ENCODE data around the gene PEMT. TPM values are rescaled to one million over a fixed set of nuclear protein-coding genes. Genes with fewer than 3 reads are reported as not detected.

PEMT gene
- total and polyA plus RNA-seq, 10 donors: 8.9 to 21.3 (median 14.8) TPM

- H3K4me3 ChIP-seq: no peak overlapping the region
- intact Hi-C loops (cut with DNase I; ENCODE audit: low total_unique reads): loop anchor here (10.0 kb wide), 1 partner anchor 114 kb away; no protein-coding TSS in a partner anchor
- H3K36me3 ChIP-seq: no peaks in the 10 kb centered on the region
- peak; percentile 54 for DNase-seq
- H3K27ac ChIP-seq: no peak overlapping the region
- H3K27me3 ChIP-seq (replicated peaks in 1 of 7): peaks cover 0 to 11% (median 4%) of the 10 kb centered on the region in 7 donors
- H3K4me1 ChIP-seq: peaks cover 5 to 19% (median 14%) of the 10 kb centered on the region in 6 donors
- no peak for TF ChIP-seq POLR2AphosphoS5 (IDR thresholded peaks at IDR 0.05)
- no peak for TF ChIP-seq CTCF (IDR thresholded peaks at IDR 0.05 in 8 of 11, conservative IDR thresholded peaks at IDR 0.05 in 3 of 11)
- no peak for TF ChIP-seq POLR2A (IDR thresholded peaks at IDR 0.05)
- no peaks in the 10 kb centered on the region for H3K9me3 ChIP-seq
- 42 to 81% (median 77%) methylated on average over 14 of the region's 14 CpGs for WGBS, 5 donors
Observed at GRCh38 chr17:17500999-17501605, 90.4 kb downstream of the PEMT start.

GRCh38 chr17:17499402-17500145 is 91.9 kb downstream of the PEMT start:
- Histone ChIP-seq H3K9me3 (no peaks in the 10 kb centered on the region), H3K4me3 (no peak overlapping the region), H3K36me3 (no peaks in the 10 kb centered on the region), H3K27ac (no peak overlapping the region), H3K4me1 (peaks cover 18 to 31% (median 28%) of the 10 kb centered on the region in 6 donors), H3K27me3 (replicated peaks in 1 of 7) (peaks cover 0 to 26% (median 17%) of the 10 kb centered on the region in 7 donors)
- intact Hi-C loops (cut with DNase I; ENCODE audit: low total_unique reads): loop anchor here (5.0 to 10.0 kb wide), 2 partner anchors 73 to 115 kb away; no protein-coding TSS in a partner anchor
- peak; percentile 58 for DNase-seq
- 81 to 91% (median 87%) methylated on average over 16 to 17 of the region's 17 CpGs for WGBS, 5 donors
- no peak for TF ChIP-seq CTCF (IDR thresholded peaks at IDR 0.05 in 8 of 11, conservative IDR thresholded peaks at IDR 0.05 in 3 of 11)

GRCh38 chr17:17498606-17499301 is 92.8 kb downstream of the PEMT start:
- TF ChIP-seq POLR2A (IDR thresholded peaks at IDR 0.05) (no peak), POLR2AphosphoS5 (IDR thresholded peaks at IDR 0.05) (no peak), CTCF (IDR thresholded peaks at IDR 0.05 in 8 of 11, conservative IDR thresholded peaks at IDR 0.05 in 3 of 11) (no peak)
- 87 to 93% (median 90%) methylated on average over 16 of the region's 16 CpGs for WGBS, 5 donors
- peak; percentile 70 for DNase-seq

More at GRCh38 chr17:17498606-17499301, 92.8 kb downstream of the PEMT start:
- Histone ChIP-seq H3K36me3 (no peaks in the 10 kb centered on the region), H3K4me1 (peaks cover 18 to 40% (median 34%) of the 10 kb centered on the region in 6 donors), H3K9me3 (no peaks in the 10 kb centered on the region), H3K27me3 (replicated peaks in 1 of 7) (peaks cover 0 to 28% (median 17%) of the 10 kb centered on the region in 7 donors), H3K27ac (no peak overlapping the region), H3K4me3 (no peak overlapping the region)
- intact Hi-C loops (cut with DNase I; ENCODE audit: low total_unique reads): loop anchor here (5.0 kb wide), 1 partner anchor 74 kb away; no protein-coding TSS in a partner anchor
